Mesothelial cell of epicardium (in vitro differentiated cells): Measurements from ENCODE around the gene PDIA6. TPM values are rescaled to one million over a fixed set of nuclear protein-coding genes. Genes with fewer than 3 reads are reported as not detected.

Experiments used
- DNase-seq, 2 experiments: peaks; one replicate each; pipeline ENCODE4 v3.0.0; 2021; ENCODE audit warnings: low spot score in 2 of 2; ENCODE audit not compliant: unreplicated experiment in 2 of 2
- H3K27ac Mint-ChIP-seq: 2 replicates; pipeline ENCODE4 v1.8.0; 2021; ENCODE audit warnings: mixed read lengths
- H3K27me3 Mint-ChIP-seq: 2 replicates; pipeline ENCODE4 v1.8.0; 2021; ENCODE audit warnings: low read depth, mixed read lengths
- H3K36me3 Mint-ChIP-seq: 2 replicates; pipeline ENCODE4 v1.8.0; 2021; ENCODE audit warnings: mixed read lengths
- H3K4me1 Mint-ChIP-seq: 2 replicates; pipeline ENCODE4 v1.8.0; 2021; ENCODE audit warnings: mixed read lengths
- H3K4me3 Mint-ChIP-seq: 2 replicates; pipeline ENCODE4 v1.8.0; 2021; ENCODE audit warnings: mild to moderate bottlenecking, moderate library complexity, mixed read lengths
- H3K9me3 Mint-ChIP-seq: 2 replicates; pipeline ENCODE4 v1.8.0; 2021; ENCODE audit warnings: mixed read lengths
- total RNA-seq: library from RNA; stranded (reverse); gene quantifications from 3 replicates; pipeline ENCODE4 v1.2.1, GENCODE V29; 2021
- TF ChIP-seq, protein P1 (sequence below): fragments of 200-600 bp; sonication (generic); IDR thresholded peaks from one replicate; pipeline ENCODE4 v1.5.0; 2021; ENCODE audit warnings: antibody characterized with exemption; ENCODE audit not compliant: unreplicated experiment

PDIA6 gene
- total RNA-seq, 1 donor from 2014 or later = 201 TPM

DNA sequence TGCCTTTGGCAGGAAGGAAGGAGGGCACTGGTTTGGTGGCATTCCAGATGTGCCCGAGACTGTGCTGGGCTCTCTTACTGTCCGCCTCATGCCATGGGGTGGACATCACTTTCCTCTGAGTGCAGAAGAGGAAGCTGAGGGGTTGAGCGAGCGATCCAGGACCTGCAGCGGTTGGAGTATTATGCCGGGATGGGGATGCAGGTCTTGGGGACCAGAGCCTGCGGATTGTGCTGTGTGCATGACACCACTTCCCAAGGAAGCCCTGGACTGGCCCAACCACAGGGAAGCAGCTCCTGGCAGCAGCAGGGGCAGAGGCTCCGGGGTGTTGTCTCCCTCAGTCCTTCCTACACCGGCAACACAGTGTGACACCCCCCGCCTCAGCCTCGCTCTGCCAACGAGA is 46.7 kb downstream of the PDIA6 start:
- Mint-ChIP-seq H3K9me3 (no peaks in the 10 kb centered on the region), H3K4me1 (no peaks in the 10 kb centered on the region), H3K27me3 (no peaks in the 10 kb centered on the region), H3K4me3 (no peak overlapping the region), H3K27ac (no peak overlapping the region), H3K36me3 (no peaks in the 10 kb centered on the region)
- DNase-seq = no peak
- TF ChIP-seq, protein P1, sequence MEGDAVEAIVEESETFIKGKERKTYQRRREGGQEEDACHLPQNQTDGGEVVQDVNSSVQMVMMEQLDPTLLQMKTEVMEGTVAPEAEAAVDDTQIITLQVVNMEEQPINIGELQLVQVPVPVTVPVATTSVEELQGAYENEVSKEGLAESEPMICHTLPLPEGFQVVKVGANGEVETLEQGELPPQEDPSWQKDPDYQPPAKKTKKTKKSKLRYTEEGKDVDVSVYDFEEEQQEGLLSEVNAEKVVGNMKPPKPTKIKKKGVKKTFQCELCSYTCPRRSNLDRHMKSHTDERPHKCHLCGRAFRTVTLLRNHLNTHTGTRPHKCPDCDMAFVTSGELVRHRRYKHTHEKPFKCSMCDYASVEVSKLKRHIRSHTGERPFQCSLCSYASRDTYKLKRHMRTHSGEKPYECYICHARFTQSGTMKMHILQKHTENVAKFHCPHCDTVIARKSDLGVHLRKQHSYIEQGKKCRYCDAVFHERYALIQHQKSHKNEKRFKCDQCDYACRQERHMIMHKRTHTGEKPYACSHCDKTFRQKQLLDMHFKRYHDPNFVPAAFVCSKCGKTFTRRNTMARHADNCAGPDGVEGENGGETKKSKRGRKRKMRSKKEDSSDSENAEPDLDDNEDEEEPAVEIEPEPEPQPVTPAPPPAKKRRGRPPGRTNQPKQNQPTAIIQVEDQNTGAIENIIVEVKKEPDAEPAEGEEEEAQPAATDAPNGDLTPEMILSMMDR = no peak

DNA sequence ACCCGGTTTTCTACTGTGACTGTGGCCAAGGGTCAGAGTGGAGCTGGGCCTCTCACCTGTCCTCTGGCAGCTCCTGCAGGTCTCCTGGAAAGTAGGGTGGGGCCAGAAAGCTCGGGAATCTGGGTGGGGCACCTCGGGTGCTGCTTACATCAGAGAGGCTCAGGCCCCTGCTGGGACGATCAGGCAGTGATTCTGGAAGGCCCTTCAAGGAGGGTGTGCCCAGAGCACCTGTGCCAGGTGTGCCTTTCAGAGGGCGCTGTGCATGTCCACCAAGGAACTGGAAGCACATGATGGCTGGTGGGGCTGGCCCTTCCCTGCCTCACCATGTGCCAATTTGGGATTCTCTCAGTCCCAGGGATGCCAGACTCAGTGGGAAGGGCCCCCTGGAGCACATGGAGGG is 47.1 kb downstream of the PDIA6 start:
- no peaks in the 10 kb centered on the region for H3K9me3 Mint-ChIP-seq
- TF ChIP-seq, protein P1 = no peak
- H3K27me3 Mint-ChIP-seq = no peaks in the 10 kb centered on the region
- no peaks in the 10 kb centered on the region for H3K36me3 Mint-ChIP-seq
- no peak for DNase-seq
- H3K4me3 Mint-ChIP-seq = no peak overlapping the region
- H3K4me1 Mint-ChIP-seq = no peaks in the 10 kb centered on the region
- no peak overlapping the region for H3K27ac Mint-ChIP-seq

DNA sequence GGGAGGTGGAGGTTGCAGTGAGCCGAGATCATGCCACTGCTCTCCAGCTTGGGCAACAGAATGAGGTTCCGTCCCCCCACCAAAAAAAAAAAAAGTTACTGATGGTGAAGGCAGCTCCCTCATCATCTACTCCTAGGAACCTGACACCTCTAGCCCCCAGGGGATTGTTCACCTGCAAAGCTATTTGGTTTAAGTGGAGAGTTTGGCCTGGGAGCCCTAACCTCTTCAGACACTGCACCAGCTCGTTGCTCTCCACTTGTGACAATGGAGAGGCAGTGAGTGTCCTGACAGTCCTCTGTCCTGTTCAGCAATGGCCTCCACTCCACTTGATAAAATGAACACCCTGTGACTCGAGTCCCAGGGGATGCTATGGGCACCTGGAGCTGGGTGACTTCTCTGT is 47.7 kb downstream of the PDIA6 start:
- H3K36me3 Mint-ChIP-seq = no peaks in the 10 kb centered on the region
- no peaks in the 10 kb centered on the region for H3K9me3 Mint-ChIP-seq
- H3K4me3 Mint-ChIP-seq = no peak overlapping the region
- no peak for DNase-seq
- no peaks in the 10 kb centered on the region for H3K27me3 Mint-ChIP-seq
- TF ChIP-seq, protein P1 = no peak
- no peak overlapping the region for H3K27ac Mint-ChIP-seq
- no peaks in the 10 kb centered on the region for H3K4me1 Mint-ChIP-seq

DNA sequence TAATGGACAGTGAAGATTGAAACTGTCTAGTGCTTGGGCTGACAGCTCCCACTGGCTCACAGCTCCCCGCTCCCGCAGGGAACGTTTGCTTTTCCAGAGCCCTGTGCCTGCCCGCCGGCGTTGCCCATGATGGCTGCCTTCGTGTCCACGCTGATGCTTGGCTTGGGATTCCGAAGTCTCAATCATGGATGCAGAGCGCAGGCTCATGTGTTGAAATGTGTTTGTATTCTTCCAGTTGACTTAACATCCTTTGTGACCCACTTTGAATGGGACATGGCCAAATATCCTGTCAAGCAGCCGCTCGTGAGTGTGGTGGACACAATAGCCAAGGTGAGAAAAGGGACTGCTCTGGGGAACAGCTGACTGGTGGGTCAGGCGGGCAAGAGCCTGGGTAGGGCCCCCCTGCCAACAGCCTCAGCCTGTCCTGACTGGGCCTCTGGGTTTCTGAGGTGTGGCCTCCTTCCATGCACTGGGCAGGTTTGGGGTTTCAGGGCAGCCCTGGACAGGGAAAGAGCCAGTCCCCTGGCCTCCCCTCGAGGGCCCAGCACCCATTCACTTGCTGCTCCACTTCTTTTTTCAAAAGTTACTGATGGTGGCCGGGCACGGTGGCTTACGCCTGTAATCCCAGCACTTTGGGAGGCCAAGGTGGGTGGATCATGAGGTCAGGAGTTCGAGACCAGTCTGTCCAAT is 48.3 kb downstream of the PDIA6 start:
- H3K27ac Mint-ChIP-seq = no peak overlapping the region
- no peaks in the 10 kb centered on the region for H3K9me3 Mint-ChIP-seq
- no peaks in the 10 kb centered on the region for H3K4me1 Mint-ChIP-seq
- no peak overlapping the region for H3K4me3 Mint-ChIP-seq
- TF ChIP-seq, protein P1 = no peak
- H3K36me3 Mint-ChIP-seq = no peaks in the 10 kb centered on the region
- DNase-seq = no peak
- no peaks in the 10 kb centered on the region for H3K27me3 Mint-ChIP-seq

DNA sequence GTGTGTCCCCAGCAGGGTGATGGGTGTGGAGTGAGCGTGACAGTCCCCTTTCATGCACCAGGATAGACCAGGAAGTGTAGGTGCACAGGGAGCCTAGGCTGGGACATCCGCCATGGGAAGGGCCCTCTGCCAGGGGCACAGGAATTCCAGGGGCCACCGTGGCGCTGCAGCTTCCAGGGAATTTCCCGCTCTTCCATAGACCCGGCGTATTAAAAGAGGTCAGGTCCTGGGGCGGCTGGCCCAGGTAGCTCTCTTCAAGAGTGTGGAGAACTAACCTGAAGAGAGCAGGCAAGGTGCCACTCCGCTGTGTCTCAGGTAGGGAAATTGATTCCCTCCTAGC is 49.2 kb downstream of the PDIA6 start:
- Mint-ChIP-seq H3K27ac (no peak overlapping the region), H3K4me1 (no peaks in the 10 kb centered on the region), H3K36me3 (no peaks in the 10 kb centered on the region), H3K9me3 (no peaks in the 10 kb centered on the region), H3K27me3 (no peaks in the 10 kb centered on the region), H3K4me3 (no peak overlapping the region)
- no peak for DNase-seq
- TF ChIP-seq, protein P1 = no peak
